ENCODE results near the gene ATCAY. TPM values are rescaled to one million over a fixed set of nuclear protein-coding genes. Genes with fewer than 3 reads are reported as not detected.

Gene ATCAY
- total and polyA plus RNA-seq, 2 of the 4 experiments (the other 2 are of a cell fraction), result 0.31 to 0.36 TPM

DNA sequence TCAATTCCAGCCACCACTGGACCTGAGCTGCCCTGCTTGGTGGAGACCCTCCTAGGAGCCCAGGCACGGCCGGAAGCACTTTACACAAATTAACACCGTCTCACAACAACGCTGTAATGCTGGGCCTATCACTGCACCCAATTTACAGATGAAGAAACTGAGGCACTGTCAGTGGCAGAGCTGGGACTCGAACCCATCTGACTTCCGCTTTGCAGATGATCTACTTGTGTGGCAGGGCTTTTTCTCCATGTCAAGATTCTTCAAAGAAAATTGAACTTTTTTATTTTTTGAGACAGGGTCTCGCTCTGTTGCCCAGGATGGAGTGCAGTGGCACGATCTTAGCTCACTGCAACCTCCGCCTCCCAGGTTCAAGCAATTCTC is 45.4 kb upstream of the ATCAY start:
- H4K20me1 ChIP-seq (ENCODE audit: insufficient read depth, low read length), result no peaks in the 10 kb centered on the region; the same call in 1 of the 2 replicates
- no peak overlapping the region for H3K56ac ChIP-seq (ENCODE audit: extremely low read depth, insufficient read depth, low read length)
- H3K9me3 ChIP-seq (ENCODE audit: control insufficient read depth, insufficient read depth, low read length), result peaks cover 10% of the 10 kb centered on the region
- H3K4me1 ChIP-seq (ENCODE audit: control insufficient read depth, insufficient read depth, low read length), result no peaks in the 10 kb centered on the region
- H2AFZ ChIP-seq (replicated peaks; ENCODE audit: low read length, poor library complexity), result no peak overlapping the region
- no peak overlapping the region for H3K23ac ChIP-seq (ENCODE audit: low read depth, low read length)
- no peak for ATAC-seq (ENCODE audit: low read depth)
- no peak overlapping the region for H2BK20ac ChIP-seq (ENCODE audit: low read depth, low read length)
- CTCF ChIA-PET, result no interaction called here
- peaks cover 24% of the 10 kb centered on the region for H3K27me3 ChIP-seq (ENCODE audit: control insufficient read depth, insufficient read depth, low read length)
- H3K27ac ChIP-seq (ENCODE audit: insufficient read depth, low read length), result no peak overlapping the region
- no peak overlapping the region for H2BK15ac ChIP-seq (ENCODE audit: low read depth, low read length)
- no peak overlapping the region for H3K14ac ChIP-seq (replicated peaks; ENCODE audit: low read depth, low read length)
- no peak overlapping the region for H3K9ac ChIP-seq (ENCODE audit: low read depth, low read length)
- BruUV-seq (replicated peaks), result no TSS peak
- intact Hi-C loops (cut with micrococcal nuclease) (no loop called here), dilution Hi-C loops (cut with HindIII; ENCODE audit: low sequenced_read_pairs, unreplicated experiment) (no loop called here), in situ Hi-C loops (cut with MboI; ENCODE audit: low sequenced_read_pairs) (no loop called here)
- no peak overlapping the region for H2AK9ac ChIP-seq (replicated peaks; ENCODE audit: low read depth, low read length, poor library complexity)
- no peak overlapping the region for H3K4me2 ChIP-seq (ENCODE audit: low read depth, low read length)
- DNase-seq, result no peak
- H3K18ac ChIP-seq (ENCODE audit: low read depth, low read length), result no peak overlapping the region
- POLR2A ChIA-PET (ENCODE audit: unreplicated experiment), result no interaction called here
- H4K8ac ChIP-seq (ENCODE audit: low read depth in 2 of 2, low read length in 2 of 2), result no peak overlapping the region
- no peaks in the 10 kb centered on the region for H3K79me1 ChIP-seq (ENCODE audit: low read depth in 1 of 2, low read length in 2 of 2)
- H4K5ac ChIP-seq (ENCODE audit: low read depth, low read length), result no peak overlapping the region
- H3K4me3 ChIP-seq (ENCODE audit: insufficient read depth, low read depth, low read length), result no peak overlapping the region
- no peak overlapping the region for H4K91ac ChIP-seq (ENCODE audit: insufficient read depth, low read depth, low read length)
- TF ChIP-seq MAFK (IDR thresholded peaks at IDR 0.05; ENCODE audit: low read depth, low read length) (no peak), RCOR1 (IDR thresholded peaks at IDR 0.05; ENCODE audit: insufficient replicate concordance, low read length) (no peak), CHD1 (IDR thresholded peaks at IDR 0.05; ENCODE audit: low read depth, low read length) (no peak), CEBPB (IDR thresholded peaks at IDR 0.05; ENCODE audit: low read depth, low read length) (no peak), MXI1 (IDR thresholded peaks at IDR 0.05; ENCODE audit: borderline replicate concordance, low read depth, low read length) (no peak)
- H3K4ac ChIP-seq (ENCODE audit: low read depth, low read length), result no peak overlapping the region
- no peaks in the 10 kb centered on the region for H3K36me3 ChIP-seq (ENCODE audit: control insufficient read depth, insufficient read depth, low read length)
- no peak overlapping the region for H2BK5ac ChIP-seq (ENCODE audit: low read depth, low read length, poor library complexity, severe bottlenecking)
- no peaks in the 10 kb centered on the region for H3K9me1 ChIP-seq (ENCODE audit: insufficient read depth, low read length)
- no peak overlapping the region for H2BK120ac ChIP-seq (ENCODE audit: low read depth, low read length)
- H2AK5ac ChIP-seq (ENCODE audit: low read depth, low read length), result no peak overlapping the region
- 85% methylated on average over 6 of the region's 9 CpGs; no CpG with 5 or more reads in 1 of the 2 experiments for WGBS, 2 experiments (ENCODE audit: extremely low coverage in 2 of 2, insufficient read length in 1 of 2)
